Activated naive CD8-positive, alpha-beta T cell treated with anti-CD3 and anti-CD28 coated beads, Interleukin-2, amount 50 U/mL, for 24 hours (primary cell): ENCODE results near the gene SLC8A1.

Experiments
- ATAC-seq: fragments of 150-1000 bp; cut with Tn5 transposase; one replicate; pipeline ENCODE4 v1.10.0; 2021
- DNase-seq: peaks from one replicate; pipeline ENCODE4 v3.0.0; 2021
- H3K27ac Mint-ChIP-seq: one replicate; pipeline ENCODE4 v1.8.0; 2021; ENCODE audit warnings: mild to moderate bottlenecking, mixed read lengths
- H3K27me3 Mint-ChIP-seq: one replicate; pipeline ENCODE4 v1.8.0; 2021; ENCODE audit warnings: mixed read lengths
- H3K36me3 Mint-ChIP-seq: one replicate; pipeline ENCODE4 v1.8.0; 2021; ENCODE audit warnings: low read depth, mixed read lengths
- H3K4me1 Mint-ChIP-seq: one replicate; pipeline ENCODE4 v1.8.0; 2021; ENCODE audit warnings: mixed read lengths
- H3K4me3 Mint-ChIP-seq: one replicate; pipeline ENCODE4 v1.8.0; 2021; ENCODE audit warnings: mild to moderate bottlenecking, moderate library complexity, mixed read lengths
- H3K9me3 Mint-ChIP-seq: one replicate; pipeline ENCODE4 v1.8.0; 2021; ENCODE audit warnings: mixed read lengths

Gene SLC8A1

DNA sequence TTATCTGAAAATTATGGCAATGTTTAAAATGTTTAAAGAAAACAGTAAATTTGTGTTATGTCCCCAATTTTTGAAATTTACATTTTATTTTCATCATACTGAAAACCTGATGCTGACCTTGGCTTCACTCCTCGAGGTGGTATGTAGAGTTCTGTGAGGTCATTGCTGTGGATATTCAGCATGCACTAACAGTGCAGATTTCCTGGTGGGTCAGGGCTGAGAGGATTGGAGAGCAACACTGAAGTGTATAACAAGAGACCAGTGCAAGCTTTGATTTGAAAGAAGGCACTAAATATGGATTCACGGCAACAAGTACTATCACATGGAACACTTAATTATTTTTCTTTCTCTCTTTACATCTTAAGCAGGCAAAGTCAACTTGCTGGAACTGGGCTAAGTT lies 134.1 kb downstream of the SLC8A1 start:
- no peak overlapping the region for H3K4me3 Mint-ChIP-seq
- no peaks in the 10 kb centered on the region for H3K36me3 Mint-ChIP-seq
- H3K9me3 Mint-ChIP-seq, result peaks cover 4% of the 10 kb centered on the region
- no peaks in the 10 kb centered on the region for H3K27me3 Mint-ChIP-seq
- H3K27ac Mint-ChIP-seq, result no peak overlapping the region
- H3K4me1 Mint-ChIP-seq, result no peaks in the 10 kb centered on the region
- ATAC-seq (no peak), DNase-seq (no peak)

- Mint-ChIP-seq H3K4me1 (no peaks in the 10 kb centered on the region), H3K27me3 (no peaks in the 10 kb centered on the region), H3K36me3 (no peaks in the 10 kb centered on the region), H3K27ac (no peak overlapping the region), H3K4me3 (no peak overlapping the region), H3K9me3 (peaks cover 4% of the 10 kb centered on the region)
- DNase-seq, result no peak
- ATAC-seq, result no peak
Observed at GRCh38 chr2:40317046-40317445, 134.8 kb downstream of the SLC8A1 start.

- peaks cover 4% of the 10 kb centered on the region for H3K9me3 Mint-ChIP-seq
- DNase-seq (no peak), ATAC-seq (no peak)
- H3K27ac Mint-ChIP-seq, result no peak overlapping the region
- no peaks in the 10 kb centered on the region for H3K4me1 Mint-ChIP-seq
- no peaks in the 10 kb centered on the region for H3K27me3 Mint-ChIP-seq
- no peak overlapping the region for H3K4me3 Mint-ChIP-seq
- no peaks in the 10 kb centered on the region for H3K36me3 Mint-ChIP-seq
Observed at GRCh38 chr2:40316620-40317019, 135.3 kb downstream of the SLC8A1 start.

- no peak overlapping the region for H3K27ac Mint-ChIP-seq
- H3K36me3 Mint-ChIP-seq, result no peaks in the 10 kb centered on the region
- no peak overlapping the region for H3K4me3 Mint-ChIP-seq
Observed at GRCh38 chr2:40315683-40316082, 136.2 kb downstream of the SLC8A1 start.

DNA sequence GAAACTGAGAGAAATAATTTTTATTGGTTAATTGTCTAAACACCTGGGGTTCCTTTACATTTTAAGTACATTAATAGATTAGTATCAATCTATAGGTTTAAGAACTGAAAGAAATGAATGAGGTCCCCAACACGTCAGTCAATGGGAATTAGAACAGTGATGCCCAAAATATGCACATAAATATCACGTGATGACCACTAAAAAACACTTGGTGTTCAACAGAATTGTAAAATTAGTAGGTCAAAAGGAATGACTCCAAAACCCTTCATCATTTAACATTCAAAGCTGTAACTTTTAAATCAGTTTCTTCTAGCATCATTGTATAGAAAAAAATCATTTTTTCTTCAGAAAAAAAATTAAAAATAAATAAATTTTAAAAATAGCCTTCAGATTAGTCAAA lies 140.9 kb downstream of the SLC8A1 start:
- H3K4me1 Mint-ChIP-seq, result no peaks in the 10 kb centered on the region
- no peak overlapping the region for H3K27ac Mint-ChIP-seq
- DNase-seq, result no peak
- peaks cover 4% of the 10 kb centered on the region for H3K9me3 Mint-ChIP-seq
- H3K4me3 Mint-ChIP-seq, result no peak overlapping the region
- no peaks in the 10 kb centered on the region for H3K36me3 Mint-ChIP-seq
- no peaks in the 10 kb centered on the region for H3K27me3 Mint-ChIP-seq
- ATAC-seq, result no peak

More at GRCh38 chr2:40315683-40316082, 136.2 kb downstream of the SLC8A1 start:
- ATAC-seq (no peak), DNase-seq (no peak)
- Mint-ChIP-seq H3K4me1 (no peaks in the 10 kb centered on the region), H3K27me3 (no peaks in the 10 kb centered on the region), H3K9me3 (peaks cover 4% of the 10 kb centered on the region)

DNA sequence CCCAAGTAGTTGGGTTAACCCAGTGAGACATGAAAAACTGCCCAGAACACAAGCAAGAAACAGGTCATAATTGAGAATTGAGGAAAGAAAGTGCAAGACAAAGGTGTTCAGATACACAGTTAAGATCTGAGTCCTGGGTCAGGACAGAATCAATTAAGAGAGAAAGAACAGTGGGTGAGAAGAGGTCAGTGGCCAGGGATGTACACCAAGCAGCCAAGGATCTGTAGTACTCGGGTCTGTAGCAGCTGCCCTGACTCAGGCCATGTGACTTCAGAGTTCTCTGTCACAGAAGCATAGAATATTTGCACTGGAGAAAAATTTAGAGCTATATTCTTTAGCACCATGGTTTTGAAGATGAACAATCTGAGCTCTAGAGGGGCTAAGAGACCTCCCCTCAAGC lies 141.6 kb downstream of the SLC8A1 start:
- Mint-ChIP-seq H3K36me3 (no peaks in the 10 kb centered on the region), H3K4me1 (no peaks in the 10 kb centered on the region), H3K4me3 (no peak overlapping the region), H3K9me3 (peaks cover 4% of the 10 kb centered on the region), H3K27me3 (no peaks in the 10 kb centered on the region), H3K27ac (no peak overlapping the region)
- ATAC-seq (no peak), DNase-seq (no peak)

DNA sequence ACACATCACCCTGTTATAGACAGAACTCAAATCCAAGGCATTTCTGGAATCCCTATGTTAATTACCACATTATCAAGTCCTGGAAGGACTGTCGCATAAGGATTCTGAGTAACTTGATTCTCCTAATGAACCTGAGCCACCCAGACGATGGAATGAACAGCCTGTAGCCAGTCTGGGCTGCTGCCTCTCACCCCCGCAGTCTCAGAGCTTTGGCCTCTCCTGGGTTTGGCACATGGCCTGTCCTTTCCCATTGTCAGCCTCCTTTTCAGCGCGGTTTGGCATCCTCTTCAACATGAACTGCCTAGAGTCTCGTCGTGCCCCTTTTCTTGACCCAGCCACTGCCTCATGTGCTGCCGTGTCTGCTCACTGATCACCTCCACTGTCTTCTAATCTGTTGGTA lies 147.6 kb downstream of the SLC8A1 start:
- Mint-ChIP-seq H3K4me1 (no peaks in the 10 kb centered on the region), H3K36me3 (no peaks in the 10 kb centered on the region), H3K4me3 (no peak overlapping the region), H3K9me3 (no peaks in the 10 kb centered on the region), H3K27me3 (no peaks in the 10 kb centered on the region), H3K27ac (no peak overlapping the region)
- ATAC-seq (no peak), DNase-seq (no peak)

GRCh38 chr2:40303746-40304145 lies 148.1 kb downstream of the SLC8A1 start:
- no peak for ATAC-seq
- no peaks in the 10 kb centered on the region for H3K9me3 Mint-ChIP-seq
- no peak overlapping the region for H3K27ac Mint-ChIP-seq
- no peak for DNase-seq
- no peaks in the 10 kb centered on the region for H3K4me1 Mint-ChIP-seq
- no peaks in the 10 kb centered on the region for H3K36me3 Mint-ChIP-seq
- H3K27me3 Mint-ChIP-seq, result no peaks in the 10 kb centered on the region
- no peak overlapping the region for H3K4me3 Mint-ChIP-seq

DNA sequence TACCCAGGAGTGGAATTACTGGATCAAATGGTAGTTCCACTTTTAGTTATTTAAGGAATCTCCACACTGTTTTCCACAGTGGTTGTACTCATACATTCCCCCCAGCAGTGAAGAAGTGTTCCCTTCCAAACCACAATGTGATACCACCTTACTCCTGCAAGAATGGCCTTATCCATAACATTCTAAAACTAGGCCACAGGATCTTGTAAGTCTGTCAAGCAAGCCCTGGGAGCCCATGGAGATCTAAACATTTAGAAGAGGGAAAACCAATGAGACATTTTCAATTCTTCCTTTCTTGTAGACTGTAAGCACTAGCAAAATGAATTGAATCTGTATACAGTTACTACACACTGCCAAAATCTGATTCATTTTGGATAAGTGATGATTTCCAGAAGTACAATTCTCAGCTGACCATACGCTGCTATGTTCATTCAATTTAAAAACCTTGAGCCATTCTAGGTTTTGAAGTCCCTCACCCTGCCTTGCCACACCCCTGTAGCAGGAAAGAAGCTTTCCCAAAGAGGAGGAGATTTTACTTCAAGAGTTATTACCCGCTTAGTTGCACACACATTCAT lies 149.1 kb downstream of the SLC8A1 start:
- H3K27ac Mint-ChIP-seq, result no peak overlapping the region
- H3K36me3 Mint-ChIP-seq, result no peaks in the 10 kb centered on the region
- H3K9me3 Mint-ChIP-seq, result no peaks in the 10 kb centered on the region
- ATAC-seq (no peak), DNase-seq (no peak)
- no peaks in the 10 kb centered on the region for H3K27me3 Mint-ChIP-seq
- no peaks in the 10 kb centered on the region for H3K4me1 Mint-ChIP-seq
- no peak overlapping the region for H3K4me3 Mint-ChIP-seq

DNA sequence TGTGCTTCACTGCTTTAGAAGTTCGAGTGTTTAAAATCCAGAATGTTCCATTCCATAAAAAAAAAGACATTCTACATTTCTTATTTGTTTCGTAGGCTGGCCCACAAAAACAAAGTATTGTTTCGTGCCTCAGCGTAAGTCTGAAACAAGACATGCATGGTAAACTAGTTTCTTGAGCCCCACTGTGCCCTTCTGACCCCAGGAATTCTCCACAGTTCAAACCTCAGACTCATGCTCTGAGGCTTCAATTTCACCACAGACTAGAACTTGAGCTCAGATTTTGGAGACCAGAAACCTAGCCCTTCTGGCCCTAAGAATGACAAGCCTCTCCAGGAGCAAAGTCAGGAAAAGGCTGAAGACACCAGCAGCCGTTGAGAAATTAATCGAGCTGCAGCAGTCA lies 151.5 kb downstream of the SLC8A1 start:
- no peaks in the 10 kb centered on the region for H3K27me3 Mint-ChIP-seq
- H3K27ac Mint-ChIP-seq, result no peak overlapping the region
- H3K4me1 Mint-ChIP-seq, result no peaks in the 10 kb centered on the region
- DNase-seq, result no peak
- ATAC-seq, result no peak
- no peaks in the 10 kb centered on the region for H3K36me3 Mint-ChIP-seq
- no peak overlapping the region for H3K4me3 Mint-ChIP-seq
- no peaks in the 10 kb centered on the region for H3K9me3 Mint-ChIP-seq

DNA sequence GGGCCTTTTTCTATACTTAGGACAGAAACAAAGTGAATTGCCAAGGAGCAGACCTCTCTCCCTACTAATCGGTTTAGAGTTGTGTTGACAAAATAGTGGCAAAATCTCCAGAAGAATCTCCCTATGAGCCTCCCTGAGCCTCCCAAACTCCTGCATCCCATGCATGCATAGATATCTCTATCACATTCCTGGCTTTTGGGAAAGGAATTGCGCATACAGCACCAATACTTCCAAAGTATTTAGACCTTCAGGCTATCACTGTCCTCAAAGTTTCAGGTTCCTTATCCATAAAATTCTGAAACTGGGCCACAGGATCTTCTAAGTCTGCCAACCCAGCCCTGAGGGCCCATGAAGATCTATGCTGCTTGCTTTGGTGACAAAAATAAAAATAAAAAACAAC lies 152.1 kb downstream of the SLC8A1 start:
- H3K9me3 Mint-ChIP-seq, result no peaks in the 10 kb centered on the region
- H3K36me3 Mint-ChIP-seq, result no peaks in the 10 kb centered on the region
- no peak for DNase-seq
- no peak for ATAC-seq
- no peaks in the 10 kb centered on the region for H3K4me1 Mint-ChIP-seq
- no peaks in the 10 kb centered on the region for H3K27me3 Mint-ChIP-seq
- H3K4me3 Mint-ChIP-seq, result no peak overlapping the region
- no peak overlapping the region for H3K27ac Mint-ChIP-seq

DNA sequence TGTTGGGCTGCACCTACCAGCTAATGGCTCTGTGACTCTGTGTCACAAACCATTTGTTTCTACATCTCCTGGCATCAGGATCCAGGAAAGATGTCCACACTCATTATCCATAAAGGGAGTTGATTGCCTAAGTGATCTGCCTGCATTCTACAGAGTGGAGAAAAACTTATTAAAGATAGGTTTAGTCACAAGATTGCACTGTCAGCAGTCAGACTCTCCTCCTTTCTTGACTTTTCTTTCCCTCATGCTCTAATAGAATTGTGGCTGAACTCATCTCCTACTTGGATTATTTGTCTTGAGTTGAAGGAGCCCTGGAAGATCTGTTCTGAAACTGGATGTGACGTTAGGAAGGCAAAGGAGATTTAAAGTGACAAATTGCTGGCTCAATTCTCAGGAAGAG lies 152.7 kb downstream of the SLC8A1 start:
- ATAC-seq, result no peak

GRCh38 chr2:40298026-40298425 lies 153.9 kb downstream of the SLC8A1 start:
- ATAC-seq, result no peak
- no peak overlapping the region for H3K4me3 Mint-ChIP-seq
- no peak for DNase-seq
- no peaks in the 10 kb centered on the region for H3K9me3 Mint-ChIP-seq
- H3K27ac Mint-ChIP-seq, result no peak overlapping the region
- H3K4me1 Mint-ChIP-seq, result no peaks in the 10 kb centered on the region
- no peaks in the 10 kb centered on the region for H3K36me3 Mint-ChIP-seq
- H3K27me3 Mint-ChIP-seq, result no peaks in the 10 kb centered on the region

More for the DNA sequence above, 152.7 kb downstream of the SLC8A1 start:
- no peak for DNase-seq
- H3K9me3 Mint-ChIP-seq, result no peaks in the 10 kb centered on the region
- H3K27me3 Mint-ChIP-seq, result no peaks in the 10 kb centered on the region
- H3K27ac Mint-ChIP-seq, result no peak overlapping the region
- H3K36me3 Mint-ChIP-seq, result no peaks in the 10 kb centered on the region
- no peaks in the 10 kb centered on the region for H3K4me1 Mint-ChIP-seq
- H3K4me3 Mint-ChIP-seq, result no peak overlapping the region

DNA sequence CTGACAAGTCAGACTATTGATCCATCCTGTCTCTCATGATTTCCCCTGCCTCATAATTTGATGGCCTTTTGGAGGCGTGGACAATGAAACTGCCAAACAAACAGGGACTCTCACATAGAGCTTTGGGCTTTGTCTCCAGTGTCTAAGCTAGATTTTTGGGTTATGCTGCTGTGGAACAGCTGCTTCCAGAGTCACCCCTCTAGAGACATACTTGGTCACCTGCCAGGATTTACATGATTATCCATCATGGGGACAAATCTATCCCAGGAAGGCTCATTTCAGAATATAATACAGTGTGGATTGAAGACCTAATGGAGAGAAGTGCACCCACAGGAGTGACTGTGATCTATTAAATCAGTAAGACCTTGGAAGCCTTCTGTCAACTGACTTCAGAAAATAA lies 159.6 kb downstream of the SLC8A1 start:
- Mint-ChIP-seq H3K4me1 (peaks cover 4% of the 10 kb centered on the region), H3K27me3 (no peaks in the 10 kb centered on the region), H3K9me3 (no peaks in the 10 kb centered on the region), H3K36me3 (no peaks in the 10 kb centered on the region), H3K4me3 (no peak overlapping the region), H3K27ac (no peak overlapping the region)
- ATAC-seq, result no peak
- DNase-seq, result no peak

DNA sequence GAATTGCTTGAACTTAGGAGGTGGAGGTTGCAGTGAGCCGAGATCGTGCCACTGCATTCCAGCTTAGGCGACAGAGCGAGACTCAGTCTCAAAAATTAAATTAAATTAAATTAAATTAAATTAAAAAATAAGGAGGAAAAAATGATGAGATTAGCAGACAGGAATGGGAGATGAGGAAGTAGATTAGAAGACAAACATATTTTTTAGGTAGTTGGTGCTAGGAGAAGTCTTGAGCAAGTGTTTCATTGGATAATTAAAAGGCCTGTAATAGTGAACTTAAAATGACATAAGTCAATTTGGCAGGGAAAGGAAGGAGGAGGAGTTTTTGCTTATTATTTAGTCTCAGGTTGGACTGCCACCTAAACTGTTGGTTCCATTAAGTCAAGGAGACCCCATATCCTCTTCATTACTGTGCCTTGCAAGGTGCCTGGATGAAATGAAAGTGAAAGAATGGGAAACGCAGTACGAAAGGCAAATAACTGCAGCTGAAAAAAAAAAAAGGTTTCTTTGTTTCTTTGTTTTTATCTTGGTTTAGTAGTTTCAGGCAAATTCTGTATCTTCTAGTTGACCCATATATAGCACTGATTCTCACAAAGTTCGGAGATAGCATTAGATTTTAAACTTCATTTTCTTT lies 162.0 kb downstream of the SLC8A1 start:
- H3K36me3 Mint-ChIP-seq, result no peaks in the 10 kb centered on the region
- H3K4me3 Mint-ChIP-seq, result peak overlapping the region; percentile 18
- H3K27me3 Mint-ChIP-seq, result no peaks in the 10 kb centered on the region
- no peaks in the 10 kb centered on the region for H3K9me3 Mint-ChIP-seq
- peaks cover 4% of the 10 kb centered on the region for H3K4me1 Mint-ChIP-seq
- ATAC-seq (no peak), DNase-seq (no peak)
- no peak overlapping the region for H3K27ac Mint-ChIP-seq

DNA sequence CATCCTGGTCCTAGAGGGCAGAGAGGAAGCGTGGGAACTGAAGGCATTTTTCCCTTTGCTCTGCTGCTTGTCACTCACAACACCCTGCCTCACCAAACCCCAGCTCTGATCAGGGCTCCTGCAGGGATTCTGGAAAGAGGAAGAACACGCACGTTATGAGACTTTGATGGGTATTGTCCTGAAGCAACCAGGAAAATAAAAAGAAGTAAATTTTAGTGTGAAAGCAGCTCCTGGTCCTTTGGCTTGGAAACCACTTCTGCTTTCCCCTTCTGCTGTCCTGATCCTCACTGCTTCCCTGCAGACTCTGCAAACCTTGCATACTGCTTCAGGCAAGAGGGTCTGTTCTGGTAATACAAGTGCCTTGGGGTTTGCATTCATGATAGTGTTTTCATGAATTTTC lies 164.1 kb downstream of the SLC8A1 start:
- ATAC-seq (no peak), DNase-seq (no peak)
- no peak overlapping the region for H3K27ac Mint-ChIP-seq
- no peaks in the 10 kb centered on the region for H3K9me3 Mint-ChIP-seq
- H3K36me3 Mint-ChIP-seq, result no peaks in the 10 kb centered on the region
- H3K27me3 Mint-ChIP-seq, result no peaks in the 10 kb centered on the region
- no peak overlapping the region for H3K4me3 Mint-ChIP-seq
- peaks cover 4% of the 10 kb centered on the region for H3K4me1 Mint-ChIP-seq
